ENCODE measurements around the gene SYVN1.

Gene SYVN1

DNA sequence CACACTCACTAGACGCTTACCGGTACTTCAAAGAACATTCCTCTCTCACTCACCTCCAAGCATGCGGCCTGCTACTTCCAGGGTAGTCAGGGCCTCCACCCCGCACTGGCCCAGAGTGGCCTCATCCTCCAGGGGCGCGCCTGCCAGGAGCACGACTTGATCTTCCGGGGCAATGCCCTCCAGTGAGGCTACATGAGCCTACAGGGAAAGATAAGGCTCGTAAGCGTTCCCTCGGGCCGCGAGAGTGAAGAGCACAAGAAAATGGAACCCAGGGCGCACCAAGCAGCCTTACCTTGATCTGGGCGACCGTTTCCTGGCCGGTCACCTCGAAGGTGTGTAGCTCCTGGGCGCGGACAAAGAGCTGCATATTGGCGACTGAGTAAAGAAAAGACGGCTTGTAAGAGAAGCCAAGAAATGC is 12.9 kb downstream of the SYVN1 start:
- peak; percentile 12; the same call in 1 of the 2 replicates for TF ChIP-seq CTCF (conservative IDR thresholded peaks at IDR 0.05)
- H3K27ac ChIP-seq: peak overlapping the region; percentile 100

DNA sequence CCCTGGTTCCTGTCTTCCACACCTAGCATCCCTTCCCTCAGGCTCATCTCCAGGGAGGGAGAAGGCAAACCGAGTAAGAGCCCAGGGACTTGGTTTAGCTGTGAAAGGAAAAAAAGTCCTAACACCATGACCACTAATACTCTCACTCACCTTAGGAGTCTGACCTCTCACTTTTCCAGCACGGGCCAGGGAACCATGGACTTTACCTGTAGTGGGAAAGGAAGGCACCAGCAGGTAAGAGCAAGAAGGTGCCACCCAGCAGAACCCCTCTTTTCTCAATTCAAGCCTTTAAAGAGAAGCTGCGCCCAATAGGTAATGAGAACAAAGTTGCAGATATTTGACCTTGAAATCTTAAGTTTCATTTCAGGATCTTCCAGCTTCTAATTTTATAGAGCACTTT is 13.5 kb downstream of the SYVN1 start:
- no peak for TF ChIP-seq CTCF (conservative IDR thresholded peaks at IDR 0.05)
- peak overlapping the region; percentile 100 for H3K27ac ChIP-seq

DNA sequence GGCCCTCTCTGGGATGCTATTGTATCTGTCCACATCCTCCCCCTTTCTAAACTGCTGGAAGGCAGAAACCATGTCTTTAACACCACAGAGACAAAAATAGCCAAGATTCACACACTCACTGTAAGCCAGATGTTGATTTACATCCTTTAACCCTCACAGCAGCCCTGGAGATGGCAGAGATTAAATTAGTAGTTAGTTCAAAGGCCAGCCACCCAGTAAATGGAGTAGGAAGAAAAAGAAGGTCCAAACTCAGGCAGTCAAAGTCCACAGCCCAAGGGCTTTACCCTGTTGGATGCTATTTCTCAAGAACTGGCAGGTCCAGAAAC is 14.7 kb downstream of the SYVN1 start:
- H3K27ac ChIP-seq: peak overlapping the region; percentile 100
- no peak for TF ChIP-seq CTCF (conservative IDR thresholded peaks at IDR 0.05)

DNA sequence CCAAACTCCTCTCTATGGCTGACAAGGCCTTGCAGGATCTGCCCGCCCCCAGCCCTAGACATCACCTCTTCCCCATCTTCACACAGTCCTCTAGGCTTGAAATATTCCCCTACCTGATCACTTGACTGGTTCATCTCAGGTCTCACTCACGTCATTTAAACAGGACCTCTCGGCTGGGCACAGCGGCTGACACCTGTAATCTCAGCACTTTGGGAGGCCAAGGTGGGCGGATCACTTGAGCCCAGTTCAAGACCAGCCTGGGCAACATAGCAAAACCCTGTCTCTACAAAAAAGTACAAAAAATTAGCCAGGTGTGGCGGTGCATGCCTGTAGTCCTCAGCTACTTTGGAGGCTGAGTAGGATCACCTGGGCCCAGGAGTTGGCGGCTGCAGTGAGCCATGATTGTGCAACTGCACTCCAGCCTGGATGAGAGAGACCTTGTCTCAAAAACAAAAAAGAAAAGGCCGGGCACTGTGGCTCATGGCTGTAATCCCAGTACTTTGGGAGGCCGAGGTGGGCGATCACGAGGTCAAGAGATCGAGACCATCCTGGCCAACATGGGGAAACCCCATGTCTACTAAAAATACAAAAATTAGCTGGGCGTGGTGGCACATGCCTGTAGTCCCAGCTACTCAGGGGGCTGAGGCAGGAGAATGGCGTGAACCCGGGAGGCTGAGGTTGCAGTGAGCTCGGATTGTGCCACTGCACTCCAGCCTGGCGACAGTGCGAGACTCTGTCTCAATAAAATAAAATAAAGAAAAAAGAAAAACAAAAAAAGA is 15.2 kb downstream of the SYVN1 start:
- H3K27ac ChIP-seq: peak overlapping the region; percentile 100

- H3K27ac ChIP-seq: peak overlapping the region; percentile 100
- no peak; the same call in 1 of the 2 replicates for TF ChIP-seq CTCF (conservative IDR thresholded peaks at IDR 0.05)
Measured at GRCh38 chr11:65118097-65118837, 16.1 kb downstream of the SYVN1 start.

- H3K27ac ChIP-seq: peak within 1 kb of the TSS; percentile 100
- TF ChIP-seq CTCF (conservative IDR thresholded peaks at IDR 0.05): peak; percentile 100
Measured at GRCh38 chr11:65117206-65118096, 16.9 kb downstream of the SYVN1 start, which contains the start of gene ZNHIT2. Gene ZNHIT2, minus strand, starts transcription at chr11:65117701. Its CDS starts 48 bp downstream, at chr11:65117653.

DNA sequence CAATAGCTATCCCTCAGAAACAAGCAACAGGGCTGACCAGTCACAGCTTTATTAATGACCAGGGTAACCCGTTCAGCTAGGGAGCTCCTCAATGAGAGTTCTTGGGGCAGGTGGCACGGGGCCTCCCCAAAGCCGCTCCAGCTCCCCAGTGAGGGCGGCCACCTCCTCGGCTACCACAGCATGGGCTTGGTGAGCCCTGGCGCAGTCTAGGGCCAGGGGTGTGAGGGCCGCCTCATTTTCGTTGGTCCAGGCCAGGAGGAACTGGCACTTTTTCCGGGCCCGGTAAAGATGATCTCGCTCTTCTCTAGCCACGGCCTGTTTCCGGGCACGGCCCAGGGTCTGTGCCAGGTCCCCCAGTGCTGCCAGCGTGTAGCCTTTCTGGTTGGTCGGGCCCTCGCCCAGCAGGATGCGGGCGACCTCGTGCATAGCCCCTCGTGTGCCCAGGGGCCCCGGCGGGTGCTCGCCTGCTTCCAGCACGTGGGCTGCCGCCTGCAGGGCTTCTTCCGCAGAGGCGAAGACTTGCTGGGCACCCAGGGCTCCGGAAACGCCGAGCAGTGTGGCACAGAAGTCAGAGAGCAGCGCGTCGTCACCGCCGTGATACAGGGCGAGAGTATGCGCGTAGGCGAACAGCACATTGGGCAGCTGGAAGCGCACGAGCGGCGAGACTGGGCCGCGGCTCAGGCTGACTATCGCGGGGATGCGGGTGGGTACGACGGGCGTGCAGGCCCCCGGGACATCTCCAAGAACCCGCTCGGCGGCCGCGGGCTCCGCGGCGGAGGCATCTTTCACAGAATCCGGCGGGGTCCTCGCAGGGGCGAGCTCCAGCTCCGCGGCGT is 17.7 kb downstream of the SYVN1 start:
- no peak for TF ChIP-seq CTCF (conservative IDR thresholded peaks at IDR 0.05)
- peak overlapping the region; percentile 100 for H3K27ac ChIP-seq
